ENCODE measurements around the gene ISY1. TPM values are rescaled to one million over a fixed set of nuclear protein-coding genes. Genes with fewer than 3 reads are reported as not detected.

The ISY1 gene
- polyA plus RNA-seq, 2 of the 4 experiments (the other 2 are of a cell fraction) = 23.2 to 27.6 TPM

DNA sequence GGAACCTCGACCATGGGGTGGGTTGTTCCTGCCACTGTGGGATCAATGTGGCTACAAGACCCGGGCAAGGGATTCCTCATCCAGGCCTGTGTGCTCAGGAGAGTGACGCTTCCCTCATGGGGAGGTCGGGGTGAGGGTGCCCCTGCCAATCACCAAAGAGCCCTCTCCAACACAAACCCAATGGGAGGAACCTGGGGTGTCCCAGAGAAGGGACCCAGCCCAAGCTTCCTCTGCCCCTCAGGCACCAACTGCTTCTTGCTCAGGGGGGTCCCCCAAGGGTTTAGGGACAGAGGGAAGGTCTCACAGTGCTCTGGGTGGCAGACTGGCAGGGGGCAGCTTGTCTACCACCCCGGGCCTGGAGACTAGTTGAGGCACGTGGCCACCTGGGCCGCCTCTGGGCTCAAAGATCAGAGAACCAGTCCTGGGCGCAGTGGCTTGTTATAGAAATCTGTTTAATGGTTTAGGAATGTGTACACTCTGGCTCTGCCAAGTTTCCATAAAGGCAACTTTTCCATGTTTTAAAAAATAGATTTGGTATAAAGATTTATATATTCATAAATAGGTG lies 73.6 kb downstream of the ISY1 start:
- WGBS (ENCODE audit: missing lambda C conversion rate) = 92% methylated on average over 5 of the region's 8 CpGs
- no peak overlapping the region for H3K27ac ChIP-seq
- no peak overlapping the region for H3K4me2 ChIP-seq
- TF ChIP-seq HDAC2 (IDR thresholded peaks at IDR 0.05) = no peak
- no peak for TF ChIP-seq FOSL2 (IDR thresholded peaks at IDR 0.05)
- TF ChIP-seq FOSL2 (CRISPR knock-in tag; IDR thresholded peaks at IDR 0.05) = no peak
- TF ChIP-seq KDM5A (IDR thresholded peaks at IDR 0.05) = no peak
- TF ChIP-seq HOXA7 (CRISPR knock-in tag; IDR thresholded peaks at IDR 0.05) = no peak
- TF ChIP-seq, protein P1, sequence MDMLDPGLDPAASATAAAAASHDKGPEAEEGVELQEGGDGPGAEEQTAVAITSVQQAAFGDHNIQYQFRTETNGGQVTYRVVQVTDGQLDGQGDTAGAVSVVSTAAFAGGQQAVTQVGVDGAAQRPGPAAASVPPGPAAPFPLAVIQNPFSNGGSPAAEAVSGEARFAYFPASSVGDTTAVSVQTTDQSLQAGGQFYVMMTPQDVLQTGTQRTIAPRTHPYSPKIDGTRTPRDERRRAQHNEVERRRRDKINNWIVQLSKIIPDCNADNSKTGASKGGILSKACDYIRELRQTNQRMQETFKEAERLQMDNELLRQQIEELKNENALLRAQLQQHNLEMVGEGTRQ (IDR thresholded peaks at IDR 0.05) = no peak
- TF ChIP-seq ZC3H11A (IDR thresholded peaks at IDR 0.05) = no peak
- TF ChIP-seq, protein P2, sequence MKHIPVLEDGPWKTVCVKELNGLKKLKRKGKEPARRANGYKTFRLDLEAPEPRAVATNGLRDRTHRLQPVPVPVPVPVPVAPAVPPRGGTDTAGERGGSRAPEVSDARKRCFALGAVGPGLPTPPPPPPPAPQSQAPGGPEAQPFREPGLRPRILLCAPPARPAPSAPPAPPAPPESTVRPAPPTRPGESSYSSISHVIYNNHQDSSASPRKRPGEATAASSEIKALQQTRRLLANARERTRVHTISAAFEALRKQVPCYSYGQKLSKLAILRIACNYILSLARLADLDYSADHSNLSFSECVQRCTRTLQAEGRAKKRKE (CRISPR knock-in tag; IDR thresholded peaks at IDR 0.05; ENCODE audit: low read depth) = no peak
- no peak for TF ChIP-seq RCOR1 (IDR thresholded peaks at IDR 0.05; ENCODE audit: low read depth, low read length)
- TF ChIP-seq EHMT2 (IDR thresholded peaks at IDR 0.05; ENCODE audit: low read depth) = no peak
- TF ChIP-seq CBX8 (IDR thresholded peaks at IDR 0.05) = no peak
- TF ChIP-seq HES2 (IDR thresholded peaks at IDR 0.05) = no peak
- no peak for TF ChIP-seq BHLHE40 (IDR thresholded peaks at IDR 0.05; ENCODE audit: low read depth, low read length)
- no peak overlapping the region for H3K4me3 ChIP-seq
- DNase-seq (ENCODE audit: low read depth in 1 of 2, low spot score in 1 of 2) (no peak), ATAC-seq (no peak), FAIRE-seq (no peak)
- CTCF ChIA-PET = interaction anchor here (2.7 kb wide), 1 partner anchor 34 kb away, joined by 10 read pairs; no protein-coding TSS in a partner anchor
- no peaks in the 10 kb centered on the region for H3K4me1 ChIP-seq
- no peaks in the 10 kb centered on the region for H3K9me3 ChIP-seq
- POLR2A ChIA-PET = no interaction called here

DNA sequence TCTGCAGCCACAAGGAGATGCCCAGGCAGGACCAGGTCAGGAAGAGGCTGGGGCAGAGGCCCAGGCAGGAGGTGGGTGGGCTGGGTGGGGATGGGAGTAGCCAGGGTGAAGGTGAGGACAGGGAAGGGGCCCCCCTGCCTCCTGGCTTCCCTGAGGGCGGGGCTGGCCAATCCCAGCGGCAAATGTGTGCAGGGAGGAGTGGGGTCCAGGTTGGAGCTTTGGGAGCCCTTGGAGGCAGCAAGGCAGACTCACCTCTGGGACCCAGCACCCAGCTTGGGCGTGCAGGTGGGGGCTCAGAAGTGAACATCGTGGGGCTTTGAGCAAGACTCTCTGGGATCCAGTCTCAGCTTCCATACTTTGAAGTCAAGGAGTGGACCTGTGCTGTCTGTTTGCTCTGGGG lies 75.0 kb downstream of the ISY1 start:
- ChIA-PET POLR2A (no interaction called here), CTCF (interaction anchor here (2.7 kb wide), 1 partner anchor 32 kb away, joined by 10 read pairs; no protein-coding TSS in a partner anchor)
- Histone ChIP-seq H3K4me2 (no peak overlapping the region), H3K27ac (no peak overlapping the region), H3K4me1 (no peaks in the 10 kb centered on the region), H3K4me3 (no peak overlapping the region), H3K9me3 (no peaks in the 10 kb centered on the region)
- 62% methylated on average over 2 of the region's 4 CpGs for WGBS (ENCODE audit: missing lambda C conversion rate)
- ATAC-seq (no peak), FAIRE-seq (no peak), DNase-seq (ENCODE audit: low read depth in 1 of 2, low spot score in 1 of 2) (no peak)
- TF ChIP-seq KDM1A (IDR thresholded peaks at IDR 0.05; ENCODE audit: low read depth) (no peak), RCOR1 (IDR thresholded peaks at IDR 0.05; ENCODE audit: low read depth, low read length) (no peak), POLR2AphosphoS2 (conservative IDR thresholded peaks at IDR 0.05; ENCODE audit: low read length) (no peak), CTCF (IDR thresholded peaks at IDR 0.05) (no peak), MAFK (IDR thresholded peaks at IDR 0.05; ENCODE audit: partially characterized antibody) (no peak), ESRRA (IDR thresholded peaks at IDR 0.05; ENCODE audit: borderline replicate concordance, low read length) (no peak), GATA3 (IDR thresholded peaks at IDR 0.05; ENCODE audit: borderline replicate concordance) (no peak), NR3C1 (IDR thresholded peaks at IDR 0.05) (no peak), BCL3 (IDR thresholded peaks at IDR 0.05) (no peak), HMGXB4 (CRISPR knock-in tag; IDR thresholded peaks at IDR 0.05; ENCODE audit: borderline replicate concordance) (no peak), ZFP36 (IDR thresholded peaks at IDR 0.05; ENCODE audit: borderline replicate concordance, partially characterized antibody) (no peak), FOSB (CRISPR knock-in tag; IDR thresholded peaks at IDR 0.05) (no peak), SMC3 (IDR thresholded peaks at IDR 0.05) (no peak)
- TF ChIP-seq, protein P3, sequence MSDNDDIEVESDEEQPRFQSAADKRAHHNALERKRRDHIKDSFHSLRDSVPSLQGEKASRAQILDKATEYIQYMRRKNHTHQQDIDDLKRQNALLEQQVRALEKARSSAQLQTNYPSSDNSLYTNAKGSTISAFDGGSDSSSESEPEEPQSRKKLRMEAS (IDR thresholded peaks at IDR 0.05) = no peak
- TF ChIP-seq, protein P1 (IDR thresholded peaks at IDR 0.05) = no peak
